Measurements from ENCODE around the gene PPTC7. TPM values are rescaled to one million over a fixed set of nuclear protein-coding genes. Genes with fewer than 3 reads are reported as not detected.
"Not testable (repeated sequence)": the region's sequence is repeated elsewhere in the genome, so short reads cannot be mapped to it uniquely, and the experiment has no call there.

The PPTC7 gene
- total and polyA plus RNA-seq, 2 donors (not counting 1 experiment from before 2014, with no cell fraction given): 6.9 to 12.5 TPM

DNA sequence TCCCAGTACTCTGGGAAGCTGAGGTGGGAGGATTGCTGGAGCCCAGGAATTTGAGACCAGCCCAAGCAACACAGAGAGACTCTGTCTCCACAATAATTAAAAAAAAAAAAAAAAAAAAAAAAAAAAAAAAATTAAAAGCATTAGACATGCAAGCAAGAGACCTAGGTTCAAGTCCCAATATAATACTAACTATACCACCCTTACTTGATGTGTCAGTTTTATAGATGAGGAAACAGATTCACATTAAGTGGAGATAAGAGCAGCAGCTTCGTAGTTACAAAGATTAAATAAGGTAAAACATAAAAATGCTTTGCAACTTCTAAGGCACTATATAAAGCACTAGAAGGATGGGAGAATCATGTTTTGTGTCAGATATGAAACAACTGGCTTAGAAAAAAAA lies 9.1 kb downstream of the PPTC7 start:
- Histone ChIP-seq H3K9ac (ENCODE audit: insufficient read depth, low read length) (no peak overlapping the region), H2AFZ (ENCODE audit: low read length) (no peak overlapping the region), H3K4me2 (ENCODE audit: extremely low read depth, insufficient read depth, low read length) (no peak overlapping the region), H3K9me3 (ENCODE audit: control insufficient read depth, insufficient read depth, low read depth, low read length) (no peaks in the 10 kb centered on the region), H3K27ac (ENCODE audit: insufficient read depth, low read length) (no peak overlapping the region), H3K4me1 (ENCODE audit: control insufficient read depth, extremely low read depth, insufficient read depth, low read length) (peaks cover 8% of the 10 kb centered on the region), H4K20me1 (ENCODE audit: control insufficient read depth, extremely low read depth, insufficient read depth, low read length) (no peaks in the 10 kb centered on the region), H3K79me2 (ENCODE audit: control insufficient read depth, insufficient read depth, low read length) (peaks cover 34% of the 10 kb centered on the region), H3K36me3 (ENCODE audit: control insufficient read depth, insufficient read depth, low read length) (no peaks in the 10 kb centered on the region), H3K27me3 (ENCODE audit: control insufficient read depth, insufficient read depth, low read length) (no peaks in the 10 kb centered on the region), H3K4me3 (replicated peaks in 1 of 4; ENCODE audit: control extremely low read depth in 1 of 4, insufficient read depth in 1 of 4, low read depth in 3 of 4, low read length in 4 of 4) (no peak overlapping the region)
- TF ChIP-seq EZH2 (IDR thresholded peaks at IDR 0.05; ENCODE audit: low read length, missing control alignments) (no peak), CTCF (conservative IDR thresholded peaks at IDR 0.05 in 1 of 2, IDR thresholded peaks at IDR 0.05 in 1 of 2; ENCODE audit: low read depth in 1 of 2, low read length in 2 of 2) (no peak)
- DNase-seq (ENCODE audit: low read depth in 2 of 2): no peak

DNA sequence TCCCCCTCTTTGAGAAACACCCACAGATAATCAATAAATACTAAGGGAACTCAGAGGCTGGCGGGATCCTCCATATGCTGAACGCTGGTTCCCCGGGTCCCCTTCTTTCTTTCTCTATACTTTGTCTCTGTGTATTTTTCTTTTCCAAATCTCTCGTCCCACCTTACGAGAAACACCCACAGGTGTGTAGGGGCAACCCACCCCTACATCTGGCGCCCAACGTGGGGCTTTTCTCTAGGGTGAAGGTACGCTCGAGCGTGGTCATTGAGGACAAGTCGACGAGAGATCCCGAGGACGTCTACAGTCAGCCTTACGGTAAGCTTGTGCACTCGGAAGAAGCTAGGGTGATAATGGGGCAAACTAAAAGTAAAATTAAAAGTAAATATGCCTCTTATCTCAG lies 12.3 kb downstream of the PPTC7 start:
- H3K4me1 ChIP-seq (ENCODE audit: control insufficient read depth, extremely low read depth, insufficient read depth, low read length); H2AFZ ChIP-seq (ENCODE audit: low read length); H3K4me3 ChIP-seq (replicated peaks in 1 of 4; ENCODE audit: control extremely low read depth in 1 of 4, insufficient read depth in 1 of 4, low read depth in 3 of 4, low read length in 4 of 4); H3K27ac ChIP-seq (ENCODE audit: insufficient read depth, low read length); H3K9me3 ChIP-seq (ENCODE audit: control insufficient read depth, insufficient read depth, low read depth, low read length); H3K4me2 ChIP-seq (ENCODE audit: extremely low read depth, insufficient read depth, low read length); DNase-seq (ENCODE audit: low read depth in 2 of 2); H3K36me3 ChIP-seq (ENCODE audit: control insufficient read depth, insufficient read depth, low read length); H3K27me3 ChIP-seq (ENCODE audit: control insufficient read depth, insufficient read depth, low read length); H3K9ac ChIP-seq (ENCODE audit: insufficient read depth, low read length); H4K20me1 ChIP-seq (ENCODE audit: control insufficient read depth, extremely low read depth, insufficient read depth, low read length): not testable (repeated sequence)
- H3K79me2 ChIP-seq (ENCODE audit: control insufficient read depth, insufficient read depth, low read length): peaks cover 38% of the 10 kb centered on the region

DNA sequence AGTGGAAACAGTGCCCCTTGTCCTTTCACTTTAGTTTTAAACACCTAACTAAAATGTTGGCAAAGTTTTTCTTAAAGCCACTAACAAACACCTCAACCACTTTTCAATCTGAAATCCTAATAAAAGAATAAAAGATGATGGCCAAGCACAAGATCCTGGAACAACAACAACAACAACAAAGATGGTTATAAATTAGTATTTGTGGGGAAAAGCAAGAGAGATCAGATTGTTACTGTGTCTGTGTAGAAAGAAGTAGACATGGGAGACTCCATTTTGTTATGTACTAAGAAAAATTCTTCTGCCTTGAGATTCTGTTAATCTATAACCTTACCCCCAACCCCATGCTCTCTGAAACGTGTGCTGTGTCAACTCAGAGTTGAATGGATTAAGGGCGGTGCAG lies 13.3 kb downstream of the PPTC7 start:
- H3K36me3 ChIP-seq (ENCODE audit: control insufficient read depth, insufficient read depth, low read length); H3K4me2 ChIP-seq (ENCODE audit: extremely low read depth, insufficient read depth, low read length); H3K4me1 ChIP-seq (ENCODE audit: control insufficient read depth, extremely low read depth, insufficient read depth, low read length); H3K9me3 ChIP-seq (ENCODE audit: control insufficient read depth, insufficient read depth, low read depth, low read length); H4K20me1 ChIP-seq (ENCODE audit: control insufficient read depth, extremely low read depth, insufficient read depth, low read length); H3K27me3 ChIP-seq (ENCODE audit: control insufficient read depth, insufficient read depth, low read length); DNase-seq (ENCODE audit: low read depth in 2 of 2); H2AFZ ChIP-seq (ENCODE audit: low read length); H3K9ac ChIP-seq (ENCODE audit: insufficient read depth, low read length); H3K4me3 ChIP-seq (replicated peaks in 1 of 4; ENCODE audit: control extremely low read depth in 1 of 4, insufficient read depth in 1 of 4, low read depth in 3 of 4, low read length in 4 of 4); H3K27ac ChIP-seq (ENCODE audit: insufficient read depth, low read length): not testable (repeated sequence)
- peaks cover 34% of the 10 kb centered on the region for H3K79me2 ChIP-seq (ENCODE audit: control insufficient read depth, insufficient read depth, low read length)

DNA sequence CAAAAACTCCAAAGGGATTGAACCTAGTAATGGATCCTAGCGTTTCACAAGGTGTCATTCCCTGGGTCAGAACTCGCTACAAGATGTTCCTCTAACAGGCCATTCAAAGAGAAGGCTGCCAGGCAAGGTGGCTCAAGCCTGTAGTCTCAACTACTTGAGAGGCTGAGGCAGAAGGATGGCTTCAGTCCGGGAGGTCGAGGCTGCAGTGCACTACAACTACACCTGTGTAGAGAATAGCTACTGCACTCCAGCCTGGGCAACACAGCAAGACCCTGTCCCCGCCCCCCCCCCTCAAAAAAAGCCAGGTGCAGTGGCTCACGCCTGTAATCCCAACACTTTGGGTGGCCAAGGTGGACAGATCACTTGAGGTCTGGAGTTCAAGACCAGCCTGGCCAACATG lies 14.4 kb downstream of the PPTC7 start:
- TF ChIP-seq CTCF (conservative IDR thresholded peaks at IDR 0.05 in 1 of 2, IDR thresholded peaks at IDR 0.05 in 1 of 2; ENCODE audit: low read depth in 1 of 2, low read length in 2 of 2) (no peak), EZH2 (IDR thresholded peaks at IDR 0.05; ENCODE audit: low read length, missing control alignments) (no peak)
- Histone ChIP-seq H3K36me3 (ENCODE audit: control insufficient read depth, insufficient read depth, low read length) (no peaks in the 10 kb centered on the region), H3K79me2 (ENCODE audit: control insufficient read depth, insufficient read depth, low read length) (peaks cover 28% of the 10 kb centered on the region), H3K9ac (ENCODE audit: insufficient read depth, low read length) (no peak overlapping the region), H3K4me2 (ENCODE audit: extremely low read depth, insufficient read depth, low read length) (no peak overlapping the region), H3K4me3 (replicated peaks in 1 of 4; ENCODE audit: control extremely low read depth in 1 of 4, insufficient read depth in 1 of 4, low read depth in 3 of 4, low read length in 4 of 4) (no peak overlapping the region), H4K20me1 (ENCODE audit: control insufficient read depth, extremely low read depth, insufficient read depth, low read length) (no peaks in the 10 kb centered on the region), H3K27ac (ENCODE audit: insufficient read depth, low read length) (no peak overlapping the region), H3K27me3 (ENCODE audit: control insufficient read depth, insufficient read depth, low read length) (no peaks in the 10 kb centered on the region), H2AFZ (ENCODE audit: low read length) (no peak overlapping the region), H3K4me1 (ENCODE audit: control insufficient read depth, extremely low read depth, insufficient read depth, low read length) (peaks cover 6% of the 10 kb centered on the region), H3K9me3 (ENCODE audit: control insufficient read depth, insufficient read depth, low read depth, low read length) (no peaks in the 10 kb centered on the region)
- DNase-seq (ENCODE audit: low read depth in 2 of 2): no peak

Measured in fibroblast of lung (primary cell).